KBM-7 (cell line): ENCODE data around the gene CD53.
"Not testable (repeated sequence)": the region's sequence is repeated elsewhere in the genome, so short reads cannot be mapped to it uniquely, and the experiment has no call there.

Experiments
- DNase-seq: peaks from one replicate; pipeline ENCODE4 v3.0.0-alpha.2; 2015
- in situ Hi-C: fragments of 300-500 bp; cut with MboI; formaldehyde crosslinking; loops from 2 replicates; pipeline ENCODE4 v1.14.3; 2020; ENCODE audit warnings: low sequenced_read_pairs, low pct_unique_long_range_greater_than_20kb, mixed read lengths

CD53 gene

GRCh38 chr1:110902820-110903463 is 30.0 kb downstream of the CD53 start:
- DNase-seq, result no peak
- in situ Hi-C loops, result no loop called here

DNA sequence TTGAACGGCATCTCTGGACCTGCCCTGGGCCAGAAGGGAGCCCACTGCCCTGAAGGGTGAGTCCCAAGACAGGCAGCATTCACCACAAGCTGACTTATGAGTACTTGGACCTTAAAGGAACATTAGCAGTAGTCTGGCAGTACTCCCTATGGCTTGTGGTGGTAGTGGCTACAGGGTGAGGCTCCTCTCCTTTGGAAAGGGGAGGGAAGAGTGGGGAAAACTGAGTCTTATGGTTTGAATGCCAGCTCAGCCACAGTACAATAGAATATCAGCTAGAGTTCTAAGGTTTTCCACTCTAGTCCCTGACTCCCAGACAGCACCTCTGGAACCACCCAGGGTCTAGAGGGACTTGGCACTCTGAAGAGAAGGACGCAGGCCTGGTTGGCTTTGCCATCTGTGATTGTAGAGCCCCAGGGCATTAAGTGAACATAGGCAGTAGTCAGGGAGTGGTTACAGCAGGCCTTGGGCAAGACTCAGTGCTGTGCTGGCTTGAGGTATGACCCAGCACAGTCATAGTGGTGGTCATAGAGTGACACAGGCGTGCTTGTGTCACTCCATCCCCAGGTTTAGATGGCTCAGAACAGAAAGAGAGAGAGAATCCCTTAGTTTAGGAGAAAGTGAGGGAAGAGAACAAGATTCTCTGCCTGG is 31.0 kb downstream of the CD53 start:
- no peak for DNase-seq
- in situ Hi-C loops, result no loop called here

DNA sequence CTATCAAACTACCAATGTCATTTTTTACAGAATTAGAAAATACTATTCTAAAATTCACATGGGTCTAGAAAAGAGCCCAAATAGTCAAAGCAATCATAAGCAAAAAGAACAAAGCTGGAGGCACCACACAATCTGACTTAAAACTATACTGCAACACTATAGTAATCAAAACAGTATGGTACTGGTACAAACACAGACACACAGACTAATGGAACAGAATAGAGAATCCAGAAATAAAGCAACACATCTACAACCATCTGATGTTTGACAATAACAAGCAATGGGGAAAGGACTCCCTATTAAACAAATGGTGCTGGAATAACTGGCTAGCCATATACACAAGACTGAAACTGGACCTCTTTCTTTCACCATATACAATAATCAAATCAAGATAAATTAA is 39.8 kb downstream of the CD53 start:
- in situ Hi-C loops, result no loop called here

DNA sequence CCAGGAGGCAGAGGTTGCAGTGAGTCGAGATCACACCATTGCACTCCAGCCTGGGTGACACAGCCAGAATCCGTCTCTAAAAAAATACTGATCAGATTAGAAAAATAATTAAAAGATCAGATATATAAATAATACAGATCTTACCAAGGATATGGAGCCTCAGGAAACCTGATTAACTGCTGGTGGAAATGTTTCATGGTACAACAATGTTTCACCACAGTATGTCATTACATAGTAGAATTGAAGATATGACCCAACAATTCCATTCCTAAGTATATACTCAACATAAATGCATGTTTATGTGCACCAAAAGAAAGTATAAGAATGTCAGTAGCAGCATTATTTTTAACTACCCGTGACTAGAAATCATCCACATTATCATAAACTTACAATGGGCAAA is 41.7 kb downstream of the CD53 start:
- DNase-seq, result no peak
- in situ Hi-C loops, result no loop called here

More for the DNA sequence above, 39.8 kb downstream of the CD53 start:
- no peak for DNase-seq

DNA sequence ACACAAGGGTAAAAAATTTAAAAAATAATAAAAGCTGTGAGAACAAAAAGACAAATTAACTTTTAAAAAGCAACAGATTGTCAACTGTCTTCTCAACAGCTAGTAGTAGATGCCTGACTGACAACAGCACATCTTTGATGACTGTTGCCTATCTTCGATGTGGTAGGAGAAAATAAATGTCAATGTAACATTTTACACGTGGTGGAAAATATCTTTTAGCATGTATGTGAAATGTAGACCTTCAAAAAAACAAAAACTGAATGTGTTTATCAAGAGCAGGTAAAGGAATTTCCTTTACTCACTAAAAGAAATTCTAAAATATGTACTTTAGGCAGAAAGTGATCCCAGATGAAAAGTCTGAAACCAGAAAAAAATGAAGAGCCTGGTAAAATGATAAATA is 42.9 kb downstream of the CD53 start:
- DNase-seq, result no peak
- in situ Hi-C loops, result no loop called here

GRCh38 chr1:110916274-110916668 is 43.3 kb downstream of the CD53 start:
- DNase-seq, result no peak
- in situ Hi-C loops, result no loop called here

- DNase-seq, result peak; percentile 63
- in situ Hi-C loops, result no loop called here
Measured at GRCh38 chr1:110916669-110917306, 43.8 kb downstream of the CD53 start.

DNA sequence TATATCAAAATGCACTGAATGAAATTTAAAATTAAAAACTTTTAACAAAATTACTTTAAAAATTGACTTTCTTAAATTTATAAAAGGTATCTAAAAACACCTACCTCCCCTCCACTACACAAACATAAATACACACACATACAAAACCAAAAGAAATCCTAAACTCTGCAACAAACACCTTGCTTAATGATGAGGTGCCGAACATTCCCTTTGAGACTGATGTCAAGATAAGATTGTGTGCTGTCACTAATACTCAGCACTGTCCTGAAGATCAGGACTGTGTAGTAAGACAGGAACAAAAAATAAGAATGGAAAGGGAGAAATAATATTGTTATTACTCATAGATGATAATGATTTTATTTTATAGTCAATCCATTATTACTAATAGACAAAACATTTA is 45.1 kb downstream of the CD53 start:
- DNase-seq, result no peak
- in situ Hi-C loops, result no loop called here

GRCh38 chr1:110921953-110922352 is 49.0 kb downstream of the CD53 start:
- DNase-seq, result no peak
- in situ Hi-C loops, result no loop called here

DNA sequence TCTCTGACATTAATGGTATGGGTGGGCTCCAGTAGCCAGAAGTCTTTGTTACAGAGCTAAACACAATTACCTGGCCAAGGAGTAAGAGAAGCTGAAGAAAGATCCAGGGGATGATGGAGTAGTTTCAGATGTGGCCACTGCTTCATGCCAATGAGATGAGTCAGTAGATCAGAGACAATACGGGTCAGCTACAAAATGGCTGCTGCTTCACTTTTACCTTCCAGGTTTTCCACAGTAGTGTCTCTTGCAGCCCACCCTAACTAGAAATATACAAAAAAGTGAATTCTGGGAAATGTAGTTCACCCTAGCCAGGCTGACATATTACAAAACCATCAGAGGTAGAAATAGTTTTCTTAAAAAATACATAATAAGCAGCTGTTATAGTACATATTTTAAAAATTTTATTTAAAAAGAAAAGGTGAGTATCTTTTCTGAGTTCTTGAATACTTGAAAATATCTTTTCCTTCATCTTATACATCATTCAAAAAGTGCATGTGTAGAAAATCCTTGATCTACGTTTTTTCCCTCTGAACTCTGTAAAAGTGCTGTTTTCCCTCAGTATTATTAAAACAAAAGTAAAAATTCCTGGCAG is 54.6 kb downstream of the CD53 start:
- no peak for DNase-seq
- in situ Hi-C loops, result no loop called here

DNA sequence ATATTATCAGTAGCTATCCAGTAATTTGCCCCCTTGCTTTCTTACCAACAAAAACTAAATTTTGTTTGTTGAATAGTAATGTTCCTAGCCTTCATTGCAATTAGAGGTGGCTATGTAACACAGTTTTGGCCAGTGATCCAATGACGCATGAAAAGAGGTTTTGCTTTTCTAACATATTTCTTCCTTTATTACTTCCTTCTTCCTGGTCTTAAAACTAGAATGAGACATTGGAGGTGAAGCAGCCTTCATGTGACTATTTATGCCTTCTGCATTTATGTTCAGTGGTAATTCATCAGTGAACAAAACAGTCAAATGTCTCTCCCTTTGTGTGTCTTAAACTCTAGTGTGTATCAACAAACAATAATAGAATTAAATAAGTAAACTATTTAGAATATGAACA is 55.2 kb downstream of the CD53 start:
- in situ Hi-C loops, result no loop called here

GRCh38 chr1:110928904-110929303 is 56.0 kb downstream of the CD53 start:
- DNase-seq, result no peak
- in situ Hi-C loops, result no loop called here

More for the DNA sequence above, 55.2 kb downstream of the CD53 start:
- peak; percentile 24 for DNase-seq

GRCh38 chr1:110931097-110931496 is 58.1 kb downstream of the CD53 start:
- in situ Hi-C loops, DNase-seq: not testable (repeated sequence)

GRCh38 chr1:110936567-110936966 is 63.6 kb downstream of the CD53 start:
- in situ Hi-C loops, result no loop called here
- DNase-seq, result no peak

- no peak for DNase-seq
- in situ Hi-C loops, result no loop called here
Measured at GRCh38 chr1:110944806-110945205, 71.9 kb downstream of the CD53 start.

DNA sequence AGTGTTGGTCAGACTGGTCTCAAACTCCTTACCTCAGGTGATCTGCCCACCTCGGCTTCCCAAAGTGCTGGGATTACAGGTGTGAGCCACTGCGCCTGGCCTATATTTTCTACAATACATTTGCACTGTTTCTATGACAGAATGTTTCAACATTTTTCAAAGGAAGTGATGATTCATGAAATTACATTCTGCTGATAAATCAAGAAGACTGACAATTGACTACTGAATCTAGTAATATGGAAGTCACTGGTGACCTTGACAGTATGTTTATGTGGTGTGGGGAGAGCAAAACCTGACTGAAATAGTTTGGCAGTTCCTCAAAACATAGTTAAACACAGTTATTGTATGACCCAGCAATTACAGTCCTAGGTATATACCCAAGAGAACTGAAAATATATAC is 72.7 kb downstream of the CD53 start:
- DNase-seq, result no peak
- in situ Hi-C loops, result no loop called here

DNA sequence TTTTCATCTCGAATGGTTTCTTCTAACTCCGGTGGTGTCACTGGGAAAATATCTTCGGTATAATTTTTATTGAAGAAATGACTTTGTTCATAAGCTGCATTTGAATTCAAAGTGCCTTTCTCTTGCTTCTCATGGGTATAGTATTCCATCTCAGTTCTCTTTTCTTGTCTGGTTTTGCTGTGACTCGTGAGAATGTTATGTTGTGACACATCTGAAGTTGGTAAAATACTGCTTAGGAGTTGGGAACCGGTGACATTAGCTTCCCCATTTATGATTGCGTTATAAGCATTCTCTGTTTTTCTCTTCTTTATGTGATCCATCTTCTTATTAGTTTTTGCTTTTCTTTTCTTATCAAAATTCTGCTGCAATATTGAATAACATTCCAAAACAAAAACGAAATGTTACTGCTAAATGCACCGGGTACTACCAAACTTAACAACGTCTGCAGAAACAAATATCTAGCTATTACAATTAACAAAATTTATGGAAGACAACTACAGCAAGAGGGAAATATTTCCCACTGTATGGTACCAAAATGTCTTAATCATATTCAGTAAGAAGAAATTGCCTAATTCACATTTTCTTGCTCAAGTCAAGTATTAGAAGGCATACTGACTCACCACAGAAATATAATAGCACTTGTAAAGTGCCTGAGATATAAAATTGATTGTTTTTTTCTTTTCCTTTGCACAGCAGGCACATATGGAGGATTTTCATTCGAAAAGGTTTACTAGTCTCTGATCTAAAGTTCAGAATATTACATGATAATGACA is 75.3 kb downstream of the CD53 start:
- in situ Hi-C loops, result no loop called here

More for the DNA sequence above, 75.3 kb downstream of the CD53 start:
- DNase-seq, result no peak
